ENCODE data around the gene MAPK8IP2.
A peak's percentile ranks its signal among the peaks of the same experiment; 100 is the strongest.

The MAPK8IP2 gene

DNA sequence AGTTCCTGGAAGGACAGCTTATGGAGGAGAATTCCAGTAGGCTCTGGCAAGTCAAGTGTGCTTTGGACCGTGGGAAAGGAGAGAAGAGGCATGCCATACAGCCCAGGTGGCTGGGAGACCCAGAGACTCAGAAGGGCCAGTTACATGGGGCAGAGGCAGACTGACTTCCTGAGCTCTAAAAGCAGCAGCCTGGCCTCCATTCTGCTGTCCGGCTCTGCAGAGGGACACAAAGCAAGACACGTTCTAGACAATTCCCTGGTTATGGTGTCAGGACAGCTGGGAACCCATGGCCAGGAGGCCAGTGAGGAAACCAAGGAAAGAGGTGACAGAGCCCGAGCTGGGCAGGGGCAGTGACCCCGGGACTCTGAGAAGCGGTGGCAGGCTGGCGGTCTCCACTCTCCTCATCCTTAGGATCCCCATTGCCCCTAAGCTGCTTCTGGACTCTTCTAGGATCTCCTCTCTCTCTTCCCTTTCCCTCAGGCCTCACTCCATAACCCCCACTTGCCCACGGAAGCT, 25.1 kb upstream of the MAPK8IP2 start:
- no peak for DNase-seq (ENCODE audit: low read depth, low spot score)

GRCh38 chr22:50576070-50576469, 24.5 kb upstream of the MAPK8IP2 start:
- peak; percentile 73 for DNase-seq (ENCODE audit: low read depth, low spot score)

- no peak for DNase-seq (ENCODE audit: low read depth, low spot score)
Measured at GRCh38 chr22:50576806-50577696, 23.5 kb upstream of the MAPK8IP2 start.

- no peak for DNase-seq (ENCODE audit: low read depth, low spot score)
Measured at GRCh38 chr22:50577697-50577986, 23.0 kb upstream of the MAPK8IP2 start.

DNA sequence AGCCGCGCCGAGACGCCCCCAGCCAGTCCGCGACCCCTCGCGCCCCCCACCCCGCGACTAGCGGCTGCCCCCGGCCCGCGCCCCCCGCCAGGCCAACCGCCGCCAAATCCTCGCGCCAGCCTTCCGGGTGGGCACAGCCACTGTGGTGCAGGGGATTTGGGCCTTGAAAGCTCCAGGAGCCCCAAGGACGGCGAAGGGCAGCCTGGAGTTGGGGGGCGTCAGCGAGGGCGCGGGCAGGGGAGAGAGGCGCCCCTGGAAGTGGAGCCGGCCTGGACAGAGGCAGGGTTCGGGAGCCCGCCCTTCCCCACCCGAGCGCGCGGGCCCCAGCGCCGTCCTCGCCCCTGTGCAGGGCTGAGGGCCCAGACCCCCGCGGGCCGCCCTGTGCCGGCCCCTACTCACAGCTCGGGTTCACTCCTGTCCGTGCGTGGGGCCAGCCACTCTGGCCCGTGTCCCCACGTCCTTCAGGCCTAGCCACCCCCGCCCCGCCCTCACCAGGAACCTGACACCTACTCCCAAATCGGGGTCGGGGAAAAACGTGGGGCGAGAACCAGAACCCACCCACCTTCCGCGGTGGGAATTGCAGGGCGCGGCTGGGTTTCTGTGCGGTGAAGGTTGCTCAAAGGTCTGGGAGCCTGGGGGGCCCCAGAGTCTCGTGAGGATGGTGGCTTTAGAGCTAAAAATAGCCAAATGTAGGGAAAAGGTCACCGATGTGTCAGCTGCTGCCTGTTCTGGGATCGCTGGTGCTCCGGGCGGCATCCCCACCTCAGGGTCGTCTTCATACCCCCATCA, 22.4 kb upstream of the MAPK8IP2 start, which contains the start of gene CPT1B:
CPT1B (minus strand) TSS at position 441 of the 789 bp plus-strand sequence. CDS start 512 bp downstream, outside the sequence.
- no peak for DNase-seq (ENCODE audit: low read depth, low spot score)

DNA sequence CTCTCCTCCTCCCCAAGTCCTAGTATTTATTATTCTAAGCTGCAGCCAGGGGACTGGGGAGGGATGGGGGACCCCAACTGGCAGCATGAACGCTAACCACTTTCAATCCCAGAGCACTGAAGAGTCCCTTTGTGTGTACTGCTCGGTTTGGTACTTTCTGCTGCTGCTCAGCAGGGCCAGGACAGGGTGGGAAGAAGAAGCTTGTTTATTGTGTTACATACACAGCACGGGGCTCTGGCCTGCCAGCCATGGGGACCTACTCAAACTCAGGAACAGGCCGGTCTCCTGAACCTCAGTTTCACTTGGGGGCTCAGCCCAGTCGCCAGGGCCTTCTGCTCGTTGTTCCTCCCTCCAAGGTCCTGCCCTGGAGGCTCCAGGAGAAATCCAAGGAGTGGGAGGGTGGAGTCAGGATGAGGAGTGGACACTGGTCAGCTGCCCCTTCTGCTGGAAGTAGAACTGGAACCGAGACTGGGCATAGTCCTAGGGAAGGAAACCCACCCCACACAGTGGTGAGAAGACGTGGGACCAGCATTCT, 21.8 kb upstream of the MAPK8IP2 start:
- DNase-seq (ENCODE audit: low read depth, low spot score) = no peak

DNA sequence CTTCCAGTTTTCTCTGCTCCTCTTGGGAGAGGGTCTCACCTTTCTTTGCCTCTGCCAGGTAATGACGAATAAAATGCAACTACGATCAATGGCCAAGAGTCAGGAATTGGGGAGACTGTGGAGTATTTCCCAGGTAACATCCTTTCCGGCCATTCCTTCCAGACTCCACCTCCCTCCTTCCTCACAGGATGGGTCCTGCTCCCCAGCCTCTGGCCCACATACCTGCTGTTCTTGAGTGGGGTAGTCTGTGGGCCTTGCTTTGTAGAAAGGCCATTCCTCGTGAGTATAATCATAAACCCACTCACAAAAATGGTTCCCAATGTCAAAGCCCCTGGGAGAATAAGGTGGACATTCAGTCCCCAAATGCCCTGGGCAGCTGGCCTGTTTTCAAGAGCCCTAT, 20.8 kb upstream of the MAPK8IP2 start:
- DNase-seq (ENCODE audit: low read depth, low spot score) = no peak

DNA sequence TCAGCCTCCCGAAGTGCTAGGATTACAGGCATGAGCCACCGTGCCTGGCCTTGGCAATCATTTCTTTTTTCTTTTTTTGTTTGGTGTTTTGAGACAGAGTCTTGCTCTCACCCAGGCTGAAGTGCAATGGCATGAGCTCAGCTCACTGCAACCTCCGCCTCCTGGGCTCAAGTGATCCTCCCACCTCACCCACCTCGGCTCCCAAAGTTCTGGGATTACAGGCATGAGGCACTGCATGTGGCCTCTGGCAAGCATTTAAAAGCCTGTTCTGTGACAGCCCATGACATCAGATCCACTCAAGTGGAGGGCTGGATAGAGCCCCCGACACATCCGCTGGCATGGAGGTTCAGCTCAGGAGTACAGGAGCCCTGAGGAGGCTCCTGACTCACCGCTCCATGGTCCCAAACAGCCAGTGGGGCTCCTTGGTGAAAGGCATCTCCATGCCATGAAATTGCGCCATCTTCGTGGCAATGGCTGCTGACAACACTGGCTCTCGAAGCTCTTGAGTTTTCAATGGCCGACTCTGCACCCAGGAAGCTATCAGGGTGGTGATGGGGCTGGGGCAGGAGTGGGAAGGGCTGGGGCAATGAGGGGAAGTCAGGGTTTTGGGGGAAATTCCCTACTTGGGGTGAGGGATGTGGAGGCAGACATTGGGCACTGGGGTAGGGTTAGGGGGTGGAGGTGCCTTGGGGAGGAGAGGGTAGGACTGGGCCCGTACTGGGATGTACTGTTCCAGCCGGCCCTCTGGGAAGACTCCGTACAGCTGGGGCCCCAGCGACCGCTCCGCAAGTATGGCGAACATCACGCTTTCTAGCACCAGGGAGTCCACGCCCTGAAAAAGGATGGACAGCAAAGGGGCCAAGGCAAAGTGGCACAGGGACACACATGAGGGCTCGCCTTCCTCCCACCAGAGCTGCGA, 19.3 kb upstream of the MAPK8IP2 start:
- no peak for DNase-seq (ENCODE audit: low read depth, low spot score)

DNA sequence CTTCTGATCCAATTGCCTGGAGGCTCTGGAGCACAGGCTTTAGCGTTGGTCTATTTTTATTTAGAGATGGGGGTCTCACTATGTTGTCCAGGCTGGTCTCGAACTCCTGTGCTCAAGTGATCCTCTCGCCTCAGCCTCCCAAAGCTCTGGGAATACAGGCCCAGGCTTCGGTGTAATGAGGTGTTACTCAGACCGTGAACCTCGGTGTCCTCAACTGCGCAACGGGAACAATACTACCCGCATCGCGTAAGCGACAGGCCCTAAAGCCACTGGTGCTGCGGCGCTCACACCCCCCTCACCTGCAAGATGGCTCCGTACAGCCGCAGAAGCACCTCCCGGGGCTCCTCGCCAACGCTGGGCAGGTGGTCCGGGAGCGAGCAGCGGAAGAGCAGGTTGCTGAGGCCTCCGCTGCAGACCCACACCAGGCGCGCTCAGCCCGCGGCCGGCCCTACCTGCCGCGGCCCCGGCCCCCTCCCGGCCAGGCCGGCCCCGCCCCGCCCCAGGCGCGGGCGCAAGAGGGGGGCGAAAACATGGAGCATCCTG, 18.6 kb upstream of the MAPK8IP2 start:
- DNase-seq (ENCODE audit: low read depth, low spot score) = peak; percentile 23

DNA sequence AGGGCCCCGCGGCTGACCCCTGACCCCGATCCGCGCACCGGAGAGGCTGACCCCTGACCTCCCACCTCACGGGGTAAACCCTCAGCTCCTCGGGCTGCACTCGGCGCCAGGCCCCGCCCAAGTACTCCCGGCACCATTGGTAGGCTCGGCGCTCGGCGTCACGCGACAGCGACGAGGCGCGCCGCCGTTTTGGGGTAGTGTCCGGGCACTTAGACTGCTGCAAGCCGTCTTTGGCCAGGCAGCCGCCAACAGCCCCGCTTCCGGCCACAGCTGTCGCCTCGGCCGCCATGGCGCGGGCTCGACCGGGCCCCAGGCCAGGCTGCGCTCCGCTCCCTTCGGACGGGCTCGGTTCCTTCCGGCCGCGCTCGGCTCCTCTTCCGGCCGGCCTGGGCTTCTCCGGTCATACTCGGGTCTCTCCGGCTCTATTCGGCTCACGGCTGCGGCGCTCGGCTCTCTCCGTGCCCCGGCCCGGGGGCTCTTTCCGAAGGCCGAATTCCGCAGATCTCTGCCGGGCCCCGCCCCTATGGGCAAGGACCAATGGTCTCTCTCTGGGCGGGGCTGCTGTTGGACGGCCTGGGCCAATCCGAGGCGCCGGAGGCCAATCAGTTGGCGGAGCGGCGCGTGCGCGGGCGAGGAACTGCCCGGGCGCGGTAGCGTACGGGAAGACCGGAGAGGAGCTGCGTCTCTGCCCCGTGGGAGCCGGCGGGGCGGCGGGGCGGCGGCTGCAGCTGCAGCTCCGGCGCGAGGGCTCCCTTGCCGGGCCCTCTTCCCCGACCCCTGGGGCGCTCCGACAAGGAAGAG, 17.9 kb upstream of the MAPK8IP2 start, which contains the start of gene CHKB:
CHKB (minus strand) TSS at position 357 of the 801 bp plus-strand sequence; CDS start at position 289, 68 bp downstream.
- DNase-seq (ENCODE audit: low read depth, low spot score) = peak; percentile 99

GRCh38 chr22:50583294-50583861, 17.2 kb upstream of the MAPK8IP2 start:
- no peak for DNase-seq (ENCODE audit: low read depth, low spot score)

- DNase-seq (ENCODE audit: low read depth, low spot score) = peak; percentile 39
Measured at GRCh38 chr22:50584106-50585096, 16.2 kb upstream of the MAPK8IP2 start.

DNA sequence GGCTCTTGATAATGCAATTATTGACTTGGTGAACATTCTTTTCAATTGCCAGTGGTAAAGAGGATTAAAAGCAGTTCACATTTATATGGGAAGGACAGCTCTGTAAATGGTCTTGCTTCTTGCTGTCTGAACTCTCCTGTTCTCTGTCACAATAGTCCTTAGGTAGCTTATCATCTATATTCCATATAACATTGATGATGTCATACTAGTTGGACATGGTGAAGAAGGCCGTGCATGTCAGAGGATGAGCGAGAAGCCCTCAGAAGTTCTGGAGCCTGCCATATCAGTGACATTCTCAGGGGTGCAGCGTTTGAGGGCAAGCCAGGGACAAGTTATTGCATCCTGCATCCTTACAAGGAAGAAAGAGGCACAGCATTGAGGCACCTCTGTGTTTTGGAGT, 15.4 kb upstream of the MAPK8IP2 start:
- DNase-seq (ENCODE audit: low read depth, low spot score) = no peak

GRCh38 chr22:50585781-50586180, 14.8 kb upstream of the MAPK8IP2 start:
- no peak for DNase-seq (ENCODE audit: low read depth, low spot score)

- DNase-seq (ENCODE audit: low read depth, low spot score) = no peak
Measured at GRCh38 chr22:50586416-50586815, 14.2 kb upstream of the MAPK8IP2 start.

GRCh38 chr22:50587407-50587806, 13.2 kb upstream of the MAPK8IP2 start:
- DNase-seq (ENCODE audit: low read depth, low spot score) = peak; percentile 59

DNA sequence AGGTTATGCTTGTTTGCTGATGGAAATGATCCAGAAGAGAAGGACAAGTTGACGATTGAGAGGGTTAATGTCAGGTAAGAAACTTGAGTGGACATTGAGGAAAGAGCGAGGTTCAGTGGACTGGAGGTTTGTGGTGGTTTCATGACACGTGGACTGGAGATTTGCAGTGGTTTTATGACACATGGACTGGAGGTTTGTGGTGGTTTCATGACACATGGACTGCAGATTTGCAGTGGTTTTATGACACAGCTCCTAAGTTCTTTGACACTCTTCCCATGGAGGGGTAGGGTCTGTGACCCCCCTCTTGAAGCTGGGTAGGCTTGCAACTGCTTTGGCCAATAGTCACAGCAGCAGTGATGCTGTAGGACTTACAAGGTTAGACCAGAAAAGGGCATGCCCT, 5.4 kb upstream of the MAPK8IP2 start:
- no peak for DNase-seq (ENCODE audit: low read depth, low spot score)

- DNase-seq (ENCODE audit: low read depth, low spot score) = no peak
Measured at GRCh38 chr22:50597097-50597496, 3.5 kb upstream of the MAPK8IP2 start.
